Measurements from ENCODE around the gene GSTM2.
"Not testable (repeated sequence)": the region's sequence is repeated elsewhere in the genome, so short reads cannot be mapped to it uniquely, and the experiment has no call there.

GSTM2 gene

GRCh38 chr1:109650609-109651008 lies 17.2 kb upstream of the GSTM2 start:
- DNase-seq: no peak

- no peak for DNase-seq
These were observed 15.5 kb upstream of the GSTM2 start for GRCh38 chr1:109652402-109652801.

GRCh38 chr1:109653306-109653705 lies 14.6 kb upstream of the GSTM2 start:
- DNase-seq: no peak

GRCh38 chr1:109654519-109654918 lies 13.3 kb upstream of the GSTM2 start:
- no peak for DNase-seq

GRCh38 chr1:109655615-109656519 lies 12.0 kb upstream of the GSTM2 start, which contains the start of gene GSTM4:
Gene GSTM4 (plus strand): TSS chr1:109656099. CDS start chr1:109656390, 291 bp downstream.
- DNase-seq: peak; percentile 60

GRCh38 chr1:109657395-109657794 lies 10.5 kb upstream of the GSTM2 start:
- no peak for DNase-seq

GRCh38 chr1:109657970-109658369 lies 9.9 kb upstream of the GSTM2 start:
- DNase-seq: no peak

GRCh38 chr1:109658533-109659042 lies 9.3 kb upstream of the GSTM2 start:
- no peak for DNase-seq

GRCh38 chr1:109659145-109659544 lies 8.7 kb upstream of the GSTM2 start:
- no peak for DNase-seq

- no peak for DNase-seq
These were observed 7.7 kb upstream of the GSTM2 start for GRCh38 chr1:109659997-109660690.

GRCh38 chr1:109660691-109661026 lies 7.2 kb upstream of the GSTM2 start:
- DNase-seq: not testable (repeated sequence)

GRCh38 chr1:109661391-109661790 lies 6.5 kb upstream of the GSTM2 start:
- no peak for DNase-seq

- no peak for DNase-seq
These were observed 3.2 kb upstream of the GSTM2 start for GRCh38 chr1:109664671-109665070.

GRCh38 chr1:109668123-109668775 lies 392 bp downstream of the GSTM2 start:
- DNase-seq: no peak

- no peak for DNase-seq
These were observed 1.5 kb downstream of the GSTM2 start for GRCh38 chr1:109669246-109669948.

- DNase-seq: not testable (repeated sequence)
These were observed 2.1 kb downstream of the GSTM2 start for GRCh38 chr1:109669949-109670302.

GRCh38 chr1:109671067-109671466 lies 3.2 kb downstream of the GSTM2 start:
- no peak for DNase-seq

- DNase-seq: not testable (repeated sequence)
These were observed 6.0 kb downstream of the GSTM2 start for GRCh38 chr1:109673861-109674260.

- not testable (repeated sequence) for DNase-seq
These were observed 9.0 kb downstream of the GSTM2 start for GRCh38 chr1:109676683-109677381.

GRCh38 chr1:109677459-109677858 lies 9.6 kb downstream of the GSTM2 start:
- no peak for DNase-seq

GRCh38 chr1:109678637-109679036 lies 10.8 kb downstream of the GSTM2 start:
- DNase-seq: not testable (repeated sequence)

- not testable (repeated sequence) for DNase-seq
These were observed 16.9 kb downstream of the GSTM2 start for GRCh38 chr1:109684777-109685176.
